GM18499 (cell line): ENCODE measurements around the gene PDE1C.
A peak's percentile ranks its signal among the peaks of the same experiment; 100 is the strongest.

Experiments used
- ATAC-seq: cut with Tn5 transposase; IDR thresholded peaks from one replicate; pipeline ENCODE4 v1.9.1; 2021; ENCODE audit warnings: moderate number of reproducible peaks; ENCODE audit not compliant: insufficient read depth, unreplicated experiment

The PDE1C gene

GRCh38 chr7:31741852-31742251 lies 328.4 kb downstream of the PDE1C start:
- ATAC-seq, result no peak

- no peak for ATAC-seq
Observed at GRCh38 chr7:31735991-31736982, 333.9 kb downstream of the PDE1C start.

GRCh38 chr7:31734456-31734855 lies 335.8 kb downstream of the PDE1C start:
- ATAC-seq, result no peak

- no peak for ATAC-seq
Observed at GRCh38 chr7:31729195-31729804, 340.9 kb downstream of the PDE1C start.

- no peak for ATAC-seq
Observed at GRCh38 chr7:31724696-31725095, 345.5 kb downstream of the PDE1C start.

- no peak for ATAC-seq
Observed at GRCh38 chr7:31720366-31720765, 349.8 kb downstream of the PDE1C start.

GRCh38 chr7:31716355-31716754 lies 353.9 kb downstream of the PDE1C start:
- no peak for ATAC-seq

GRCh38 chr7:31710171-31710570 lies 360.0 kb downstream of the PDE1C start:
- no peak for ATAC-seq

- ATAC-seq, result no peak
Observed at GRCh38 chr7:31707089-31707488, 363.1 kb downstream of the PDE1C start.

GRCh38 chr7:31705377-31705776 lies 364.8 kb downstream of the PDE1C start:
- peak; percentile 49 for ATAC-seq

GRCh38 chr7:31702354-31702753 lies 367.9 kb downstream of the PDE1C start:
- ATAC-seq, result no peak
